Raji (cell line): ENCODE results near the gene WNT3A.

Experiments used
- POLR2A ChIP-seq: IDR thresholded peaks from 2 replicates; pipeline ENCODE4 v1.6.1; 2011; ENCODE audit warnings: low read depth, low read length, control low read depth; ENCODE audit not compliant: insufficient read depth

The WNT3A gene

DNA sequence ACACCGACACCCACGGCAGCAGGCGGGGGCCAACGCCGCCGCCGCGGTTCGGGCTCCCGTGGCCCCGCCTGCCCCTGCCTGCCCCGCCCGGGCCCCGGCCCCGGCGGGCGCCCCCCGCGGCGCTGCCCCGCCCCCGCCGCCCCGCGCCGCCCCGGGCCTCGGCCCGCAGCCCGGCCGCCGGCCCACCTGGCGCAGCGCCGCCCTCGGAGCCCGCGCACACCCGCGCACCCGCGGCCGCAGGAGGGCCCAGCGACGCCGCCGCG lies at the start of gene WNT3A:
Gene WNT3A (plus strand): TSS at position 213 of the 263 bp plus-strand sequence. CDS start 131 bp downstream, outside the sequence.
- no peak for TF ChIP-seq POLR2A

DNA sequence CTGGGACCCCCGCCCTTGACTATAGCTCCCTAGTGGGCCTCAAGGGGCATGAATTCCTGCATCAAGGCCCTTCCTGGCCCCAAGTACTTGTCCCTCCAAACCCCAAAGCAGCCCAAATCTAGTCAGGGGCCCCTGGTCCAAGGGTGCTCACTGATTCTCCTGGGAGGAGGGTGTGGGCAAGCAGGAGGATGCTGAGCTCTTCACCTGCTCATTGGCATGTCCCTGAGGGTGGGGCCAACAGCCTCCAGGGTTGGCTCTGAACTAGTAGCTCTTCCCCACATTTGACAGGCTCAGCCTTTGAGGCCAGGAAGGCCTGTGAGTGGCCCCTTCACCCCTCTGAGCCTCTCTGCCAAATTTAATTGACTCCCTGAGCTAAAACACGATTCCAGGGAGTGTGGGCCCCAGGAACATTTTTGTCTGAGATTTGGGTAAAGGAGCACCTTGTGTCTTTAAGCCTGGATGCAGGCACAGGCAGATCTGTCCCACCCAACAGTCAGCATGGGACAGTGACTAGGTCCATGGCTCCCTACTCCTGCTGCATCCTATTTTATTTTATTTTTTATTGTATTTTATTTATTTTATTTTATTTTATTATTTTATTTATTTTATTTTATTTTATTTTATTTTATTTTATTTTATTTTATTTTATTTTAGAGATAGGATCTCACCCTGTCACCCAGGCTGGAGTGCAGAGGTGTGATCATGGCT lies 48.0 kb upstream of the WNT3A start:
- no peak for TF ChIP-seq POLR2A

DNA sequence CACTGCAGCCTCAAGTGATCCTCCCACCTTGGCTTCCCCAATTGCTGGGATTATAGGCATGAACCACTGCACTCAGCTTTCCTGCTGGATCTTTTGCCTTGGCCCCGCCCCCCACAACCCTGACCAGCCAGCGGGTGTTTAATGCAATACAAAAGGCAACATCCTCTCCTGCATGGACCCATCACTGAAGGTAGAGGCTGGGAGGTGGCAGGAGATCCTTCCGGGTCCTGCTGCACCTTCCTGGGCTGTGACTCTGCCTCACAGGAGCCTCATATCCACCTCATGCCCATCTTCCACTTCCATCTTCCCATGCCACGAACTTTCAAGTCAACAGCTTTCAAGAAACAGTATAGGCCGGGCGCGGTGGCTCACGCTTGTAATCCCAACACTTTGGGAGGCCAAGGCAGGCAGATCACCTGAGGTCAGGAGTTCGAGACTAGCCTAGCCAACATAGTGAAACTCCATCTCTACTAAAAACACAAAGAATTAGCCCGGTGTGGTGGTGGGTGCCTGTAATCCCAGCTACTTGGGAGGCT lies 47.4 kb upstream of the WNT3A start:
- TF ChIP-seq POLR2A = no peak

- no peak for TF ChIP-seq POLR2A
Measured at GRCh38 chr1:227961651-227962466, 44.9 kb upstream of the WNT3A start.

DNA sequence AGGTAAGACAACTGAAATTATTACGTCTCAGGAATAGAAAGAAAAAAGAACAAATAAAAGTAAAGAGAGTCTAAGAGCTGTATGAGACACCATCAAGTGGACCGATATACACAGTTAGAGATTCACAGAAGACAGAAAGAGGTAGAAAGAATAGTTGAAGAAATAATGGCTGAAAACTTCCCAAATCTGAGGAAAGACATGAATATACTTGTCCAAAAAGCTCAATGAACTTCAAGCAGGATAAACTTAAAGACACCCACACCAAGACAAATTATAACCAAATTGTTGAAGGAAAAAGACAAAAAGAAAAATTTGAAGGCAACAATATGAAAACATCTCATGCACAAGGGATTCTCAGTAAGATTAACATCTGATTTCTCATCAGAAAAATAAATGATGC lies 19.6 kb upstream of the WNT3A start:
- TF ChIP-seq POLR2A = no peak

- no peak for TF ChIP-seq POLR2A
Measured at GRCh38 chr1:227994632-227995300, 12.0 kb upstream of the WNT3A start.

DNA sequence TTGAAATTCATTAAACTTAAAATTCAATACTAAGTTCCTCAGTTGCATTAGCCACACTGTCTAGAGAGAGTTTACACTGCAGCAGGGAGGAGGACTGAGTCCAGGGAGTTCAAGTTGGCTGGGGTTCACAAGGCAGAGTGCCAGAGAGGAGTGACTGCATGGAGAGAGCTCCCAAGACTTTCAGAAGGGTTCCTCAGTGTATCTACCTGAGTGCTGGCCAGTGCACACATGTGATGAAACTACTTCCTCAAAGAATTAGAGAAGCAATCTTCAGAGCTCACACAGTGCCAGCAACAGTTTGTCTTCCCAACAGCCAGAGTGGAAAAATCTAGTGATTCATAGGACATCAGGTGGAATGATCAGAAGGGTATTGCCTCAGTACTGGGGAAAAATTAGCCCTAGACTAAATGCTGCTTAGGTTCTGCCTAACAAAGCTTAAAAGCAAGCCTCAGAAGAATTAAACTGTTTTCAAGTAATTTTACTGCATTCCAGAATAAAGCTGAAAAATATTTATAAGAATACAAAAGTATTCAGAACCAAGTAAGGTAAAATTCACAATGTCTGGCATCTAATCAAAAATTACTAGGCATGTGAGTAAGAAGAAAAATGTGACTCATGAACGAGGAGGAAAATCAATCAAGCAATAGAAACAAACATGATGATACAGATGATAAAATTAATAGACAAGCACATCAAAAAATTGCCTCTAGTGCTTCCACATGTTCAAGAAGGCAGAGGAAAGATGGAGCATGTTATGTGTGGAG lies 10.4 kb upstream of the WNT3A start:
- no peak for TF ChIP-seq POLR2A

DNA sequence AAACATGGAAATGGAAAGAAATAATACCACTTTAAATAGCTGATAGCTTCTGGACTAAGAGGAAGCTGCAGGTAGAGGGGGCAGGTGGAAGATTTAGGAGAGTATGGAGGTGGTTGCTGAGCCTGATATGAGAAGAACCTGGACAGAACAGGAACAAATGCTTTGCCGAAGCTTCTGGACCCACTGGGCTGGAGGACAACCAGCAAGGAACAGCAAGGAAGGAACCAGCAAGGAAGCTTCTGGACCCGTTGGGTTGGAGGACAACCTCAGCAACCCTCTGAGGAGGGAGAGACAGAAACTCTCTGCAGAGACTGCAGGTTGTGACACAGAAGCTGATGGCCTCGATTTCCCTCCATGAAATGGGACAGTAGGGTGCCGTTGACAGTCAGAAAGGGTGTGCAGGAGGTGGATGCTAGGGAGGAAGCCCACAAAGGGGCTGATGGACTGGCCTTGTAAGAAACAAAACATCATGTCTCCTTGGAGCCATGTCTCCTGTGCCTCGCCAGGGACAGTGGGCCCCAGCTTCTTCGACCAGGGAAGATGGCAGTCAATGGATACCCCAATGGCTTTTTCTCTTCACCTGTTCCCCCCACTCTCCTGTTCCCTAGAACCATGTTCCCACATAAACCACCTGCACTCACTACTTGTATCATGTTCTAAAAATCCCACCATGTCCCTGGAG lies 8.3 kb upstream of the WNT3A start:
- no peak for TF ChIP-seq POLR2A

DNA sequence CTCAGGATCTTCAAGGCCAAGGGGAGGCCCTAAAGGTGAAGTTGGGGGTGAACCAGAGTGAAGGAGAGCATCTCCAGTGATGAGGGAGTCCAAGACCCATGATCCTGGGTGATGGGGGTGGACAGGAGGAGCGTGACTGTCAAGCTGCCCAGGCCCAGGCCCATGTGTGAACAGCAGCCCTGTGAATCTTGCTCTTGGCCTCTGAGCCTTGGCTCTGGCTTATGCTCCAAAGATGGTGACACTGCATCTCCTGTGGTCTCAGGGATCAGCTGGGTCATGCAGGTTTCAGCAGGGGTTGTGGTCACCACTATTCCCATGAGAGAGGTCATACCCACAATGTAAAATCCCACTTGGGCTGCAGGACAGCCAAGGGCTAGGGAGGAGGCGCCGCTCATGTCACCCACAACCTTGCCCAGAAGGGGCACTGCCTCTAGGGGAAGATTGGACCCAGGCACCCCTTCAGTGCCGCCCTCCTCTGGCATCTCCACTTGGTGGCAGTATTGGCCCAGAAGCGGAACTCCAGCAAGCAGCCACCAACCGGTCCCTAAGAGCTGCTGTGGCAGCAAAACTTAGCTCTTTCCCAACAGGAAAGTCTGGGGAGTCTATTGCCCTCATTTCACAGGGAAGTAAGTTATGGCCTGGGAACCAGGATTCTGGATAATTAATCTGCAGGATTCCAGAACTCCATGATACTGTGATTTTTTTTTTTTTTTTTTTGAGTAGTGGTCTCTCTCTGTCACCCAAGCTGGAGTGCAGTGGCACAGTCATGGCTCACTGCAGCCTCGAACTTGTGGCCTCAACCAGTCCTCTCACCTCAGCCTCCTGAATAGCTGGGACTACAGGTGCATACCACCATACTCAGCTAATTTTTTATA lies 7.5 kb upstream of the WNT3A start:
- TF ChIP-seq POLR2A = no peak

- TF ChIP-seq POLR2A = no peak
Measured at GRCh38 chr1:228000416-228000815, 6.4 kb upstream of the WNT3A start.

- no peak for TF ChIP-seq POLR2A
Measured at GRCh38 chr1:228000836-228001563, 5.8 kb upstream of the WNT3A start.

DNA sequence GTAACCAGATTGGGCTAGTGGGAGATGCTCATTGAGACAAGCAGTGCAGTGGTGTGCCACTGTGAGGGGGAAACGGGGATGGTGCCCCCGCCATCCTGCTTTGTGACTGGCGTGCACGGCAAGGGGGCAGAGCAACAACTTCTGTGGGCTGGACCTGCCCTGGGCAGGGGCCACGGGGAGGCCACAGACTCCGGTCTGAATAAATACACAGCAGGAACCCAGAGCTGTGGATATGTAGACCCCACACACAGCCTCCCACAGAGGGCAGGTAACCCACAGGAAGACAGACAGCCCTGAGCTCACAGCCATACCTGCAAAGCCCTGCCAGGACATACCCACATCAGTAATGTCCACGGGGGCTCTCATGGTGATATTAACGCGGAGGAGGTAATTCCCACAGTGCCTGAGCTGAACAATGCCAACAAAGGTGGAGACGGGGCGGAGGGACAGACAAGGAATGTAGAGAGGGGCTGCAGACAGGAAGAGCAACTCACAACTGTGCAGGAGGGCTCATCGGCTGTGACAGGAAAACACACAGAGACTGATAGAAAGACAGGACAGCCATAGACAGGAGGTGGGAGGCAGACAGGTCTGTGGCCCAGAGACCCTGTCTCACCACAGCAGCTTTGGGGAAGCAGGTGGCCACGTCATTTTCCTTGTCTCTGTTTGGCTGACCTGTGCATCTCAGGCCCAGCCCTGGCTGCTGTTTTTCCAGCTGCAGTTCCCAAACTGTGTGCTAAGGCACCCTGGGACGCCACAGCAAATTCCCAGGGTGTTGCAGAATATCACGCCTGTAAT lies 4.9 kb upstream of the WNT3A start:
- TF ChIP-seq POLR2A = no peak
